AG04449 (cell line): Measurements from ENCODE around the gene DHDH.

ENCODE experiments used
- CTCF ChIA-PET: fragments of 350-600 bp; formaldehyde crosslinking; extraction: SDS; loops from one replicate; lab custom pipeline; 2021; ENCODE audit warnings: antibody characterized with exemption; lab: Yijun Ruan, JAX
- POLR2A ChIA-PET: fragments of 400-600, 350-600 bp; formaldehyde crosslinking; extraction: SDS; loops from one replicate; lab custom pipeline; 2020; ENCODE audit warnings: antibody characterized with exemption, inconsistent platforms; lab: Yijun Ruan, JAX
- DNase-seq: peaks from one replicate; pipeline ENCODE4 v3.0.0-alpha.2; 2010; ENCODE audit warnings: low read depth, low spot score
- H3K4me3 ChIP-seq: 2 replicates; pipeline ENCODE4 v1.5.1; 2011; ENCODE audit warnings: low read depth, mild to moderate bottlenecking, control low read depth, low read length
- TF ChIP-seq, protein P1 (sequence below): IDR thresholded peaks from one replicate; pipeline ENCODE4 v1.5.1; 2011; ENCODE audit warnings: mild to moderate bottlenecking, moderate library complexity, low read length, control low read depth, inconsistent platforms; ENCODE audit not compliant: insufficient read depth; ENCODE audit errors: missing control alignments

DHDH gene

DNA sequence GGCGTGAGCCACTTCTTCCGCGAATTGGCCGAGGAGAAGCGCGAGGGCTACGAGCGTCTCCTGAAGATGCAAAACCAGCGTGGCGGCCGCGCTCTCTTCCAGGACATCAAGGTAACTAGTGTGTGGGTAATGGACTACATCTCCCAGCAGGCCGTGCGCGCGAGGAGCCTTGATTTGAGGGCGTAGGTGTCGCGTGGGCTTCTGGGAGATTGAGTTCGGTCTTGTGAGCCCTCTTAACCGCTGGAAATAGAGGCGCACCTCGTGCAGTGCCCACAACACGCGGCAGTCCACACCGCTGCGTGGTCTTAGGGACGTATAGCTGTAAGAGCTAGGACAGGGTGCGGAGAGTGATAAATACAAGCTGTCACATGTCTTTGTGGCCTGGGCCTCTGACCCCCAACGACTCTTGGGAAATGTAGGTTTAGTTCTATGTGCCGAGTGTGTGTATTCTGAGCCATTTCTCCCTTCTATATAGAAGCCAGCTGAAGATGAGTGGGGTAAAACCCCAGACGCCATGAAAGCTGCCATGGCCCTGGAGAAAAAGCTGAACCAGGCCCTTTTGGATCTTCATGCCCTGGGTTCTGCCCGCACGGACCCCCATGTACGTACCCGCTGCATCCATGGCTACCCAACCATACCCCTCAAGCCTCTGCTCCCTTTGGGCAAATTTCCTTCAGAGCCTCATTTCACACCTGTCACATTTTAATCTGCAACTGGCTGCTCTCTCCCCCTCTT lies 32.5 kb downstream of the DHDH start:
- ChIA-PET POLR2A (interaction anchor here (0.6 to 7.5 kb wide), 16 partner anchors 10 to 332 kb away, joined by 3 to 119 read pairs (median 6); partner anchors contain the start of genes BAX, HSD17B14, NUCB1 and PPP1R15A), CTCF (interaction anchor here (1.1 to 8.9 kb wide), 6 partner anchors 11 to 177 kb away, joined by 4 to 141 read pairs (median 9); no protein-coding TSS in a partner anchor)
- DNase-seq = no peak
- H3K4me3 ChIP-seq = peak overlapping the region; percentile 99
- TF ChIP-seq, protein P1, sequence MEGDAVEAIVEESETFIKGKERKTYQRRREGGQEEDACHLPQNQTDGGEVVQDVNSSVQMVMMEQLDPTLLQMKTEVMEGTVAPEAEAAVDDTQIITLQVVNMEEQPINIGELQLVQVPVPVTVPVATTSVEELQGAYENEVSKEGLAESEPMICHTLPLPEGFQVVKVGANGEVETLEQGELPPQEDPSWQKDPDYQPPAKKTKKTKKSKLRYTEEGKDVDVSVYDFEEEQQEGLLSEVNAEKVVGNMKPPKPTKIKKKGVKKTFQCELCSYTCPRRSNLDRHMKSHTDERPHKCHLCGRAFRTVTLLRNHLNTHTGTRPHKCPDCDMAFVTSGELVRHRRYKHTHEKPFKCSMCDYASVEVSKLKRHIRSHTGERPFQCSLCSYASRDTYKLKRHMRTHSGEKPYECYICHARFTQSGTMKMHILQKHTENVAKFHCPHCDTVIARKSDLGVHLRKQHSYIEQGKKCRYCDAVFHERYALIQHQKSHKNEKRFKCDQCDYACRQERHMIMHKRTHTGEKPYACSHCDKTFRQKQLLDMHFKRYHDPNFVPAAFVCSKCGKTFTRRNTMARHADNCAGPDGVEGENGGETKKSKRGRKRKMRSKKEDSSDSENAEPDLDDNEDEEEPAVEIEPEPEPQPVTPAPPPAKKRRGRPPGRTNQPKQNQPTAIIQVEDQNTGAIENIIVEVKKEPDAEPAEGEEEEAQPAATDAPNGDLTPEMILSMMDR = no peak

DNA sequence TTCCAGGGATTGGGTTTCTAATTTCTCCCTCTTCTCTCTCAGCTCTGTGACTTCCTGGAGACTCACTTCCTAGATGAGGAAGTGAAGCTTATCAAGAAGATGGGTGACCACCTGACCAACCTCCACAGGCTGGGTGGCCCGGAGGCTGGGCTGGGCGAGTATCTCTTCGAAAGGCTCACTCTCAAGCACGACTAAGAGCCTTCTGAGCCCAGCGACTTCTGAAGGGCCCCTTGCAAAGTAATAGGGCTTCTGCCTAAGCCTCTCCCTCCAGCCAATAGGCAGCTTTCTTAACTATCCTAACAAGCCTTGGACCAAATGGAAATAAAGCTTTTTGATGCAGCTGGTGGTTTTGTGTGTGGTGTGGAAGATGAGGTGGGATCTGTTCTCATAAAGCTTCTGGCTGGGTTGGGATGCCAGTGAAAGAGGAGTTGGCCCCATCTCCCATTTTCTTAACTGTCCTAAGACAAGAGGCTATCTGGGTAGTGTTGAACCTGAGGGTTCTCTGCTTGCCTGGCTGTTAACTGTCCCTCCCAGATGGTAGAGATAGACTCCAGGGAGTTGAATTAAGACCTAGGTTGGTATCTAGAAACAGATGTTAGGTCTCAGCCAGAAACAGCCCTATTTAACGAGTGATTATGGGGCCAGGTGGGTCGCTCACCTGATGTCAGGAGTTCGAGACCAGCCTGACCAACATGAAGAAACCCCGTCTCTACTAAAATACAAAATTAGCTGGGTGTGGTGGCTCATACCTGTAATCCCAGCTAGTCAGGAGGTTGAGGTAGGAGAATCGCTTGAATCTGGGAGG lies 33.2 kb downstream of the DHDH start:
- TF ChIP-seq, protein P1 = no peak
- no peak for DNase-seq
- peak overlapping the region; percentile 99 for H3K4me3 ChIP-seq
- CTCF ChIA-PET = interaction anchor here (1.1 to 8.9 kb wide), 7 partner anchors 10 to 178 kb away, joined by 4 to 141 read pairs (median 8); no protein-coding TSS in a partner anchor
- POLR2A ChIA-PET = interaction anchor here (0.8 to 7.5 kb wide), 18 partner anchors 10 to 333 kb away, joined by 3 to 119 read pairs (median 6); partner anchors contain the start of genes BAX, GYS1, HSD17B14 and NUCB1

- POLR2A ChIA-PET = interaction anchor here (0.6 to 7.5 kb wide), 15 partner anchors 9 to 179 kb away, joined by 3 to 119 read pairs (median 6); partner anchors contain the start of genes BAX, GYS1, HSD17B14 and NUCB1
- peak overlapping the region; percentile 99 for H3K4me3 ChIP-seq
- TF ChIP-seq, protein P1 = no peak
- CTCF ChIA-PET = interaction anchor here (0.6 to 8.9 kb wide), 7 partner anchors 9 to 179 kb away, joined by 3 to 141 read pairs (median 8); no protein-coding TSS in a partner anchor
- DNase-seq = no peak
These were observed 34.1 kb downstream of the DHDH start for GRCh38 chr19:48967346-48968178.

- no peak overlapping the region for H3K4me3 ChIP-seq
- POLR2A ChIA-PET = interaction anchor here (0.6 to 7.5 kb wide), 10 partner anchors 8 to 180 kb away, joined by 3 to 119 read pairs (median 8); partner anchors contain the start of genes BAX, GYS1, NUCB1 and PPP1R15A
- TF ChIP-seq, protein P1 = no peak
- DNase-seq = no peak
- CTCF ChIA-PET = interaction anchor here (0.6 to 8.9 kb wide), 5 partner anchors 11 to 180 kb away, joined by 3 to 141 read pairs (median 8); no protein-coding TSS in a partner anchor
These were observed 34.7 kb downstream of the DHDH start for GRCh38 chr19:48968179-48968661.

GRCh38 chr19:48968813-48969218 lies 35.3 kb downstream of the DHDH start:
- no peak for DNase-seq
- CTCF ChIA-PET = interaction anchor here (2.7 to 8.9 kb wide), 3 partner anchors 24 to 180 kb away, joined by 35 to 141 read pairs (median 61); partner anchors contain the start of genes GYS1 and RUVBL2
- TF ChIP-seq, protein P1 = no peak
- POLR2A ChIA-PET = interaction anchor here (1.8 to 7.5 kb wide), 2 partner anchors 10 to 93 kb away, joined by 7 to 119 read pairs; partner anchors contain the start of gene PPP1R15A
- no peak overlapping the region for H3K4me3 ChIP-seq
